Measurements from ENCODE around the gene CAPRIN1.
"Not testable (repeated sequence)": the region's sequence is repeated elsewhere in the genome, so short reads cannot be mapped to it uniquely, and the experiment has no call there.

CAPRIN1 gene

DNA sequence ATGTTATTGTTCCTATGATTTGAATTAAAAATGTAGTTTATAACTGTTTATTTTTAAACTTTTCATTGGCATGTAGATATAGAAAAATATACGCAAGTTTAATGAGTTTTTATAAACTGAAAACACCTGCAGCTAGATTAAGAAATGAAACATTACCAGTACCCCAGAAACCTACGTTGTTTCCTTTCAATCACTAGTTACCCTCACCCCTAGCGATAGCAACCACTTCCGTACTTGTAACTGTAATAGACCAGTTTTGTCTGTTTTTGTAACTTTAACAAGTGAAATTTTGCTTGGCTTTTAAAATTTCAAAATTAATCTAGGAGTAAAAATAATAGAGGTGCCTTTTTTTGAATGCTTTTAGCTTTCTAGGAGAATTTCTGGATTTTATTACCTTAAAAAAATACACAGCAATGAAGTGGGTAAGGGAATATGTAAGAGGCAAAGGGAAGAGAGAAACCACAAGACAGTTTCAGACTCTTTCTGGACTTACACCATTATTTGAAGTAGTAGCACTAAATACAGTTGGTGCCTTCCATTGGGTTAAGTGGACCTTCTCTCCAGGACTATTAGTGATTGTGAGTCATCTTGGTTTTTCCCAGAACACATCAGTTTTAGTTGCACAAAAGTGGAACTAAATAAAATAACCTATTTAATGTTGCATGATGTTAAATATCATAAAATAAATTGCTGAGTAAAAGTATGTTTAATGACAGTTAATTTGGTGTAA, 35.2 kb downstream of the CAPRIN1 start:
- no peak for DNase-seq (ENCODE audit: low read depth)

DNA sequence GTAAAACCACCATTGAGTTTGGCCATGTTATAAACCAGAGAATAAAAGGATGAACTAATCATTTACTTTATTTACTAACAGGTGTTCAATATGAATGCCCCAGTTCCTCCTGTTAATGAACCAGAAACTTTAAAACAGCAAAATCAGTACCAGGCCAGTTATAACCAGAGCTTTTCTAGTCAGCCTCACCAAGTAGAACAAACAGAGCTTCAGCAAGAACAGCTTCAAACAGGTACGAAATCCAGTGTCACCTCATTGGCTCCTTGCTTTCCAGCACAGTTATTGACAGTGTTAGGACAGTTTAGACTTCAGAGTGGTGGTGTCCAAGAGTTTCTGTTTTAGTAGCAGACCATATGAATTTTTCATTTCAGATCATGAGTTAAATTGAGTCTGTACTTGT, 40.3 kb downstream of the CAPRIN1 start:
- DNase-seq (ENCODE audit: low read depth): no peak

DNA sequence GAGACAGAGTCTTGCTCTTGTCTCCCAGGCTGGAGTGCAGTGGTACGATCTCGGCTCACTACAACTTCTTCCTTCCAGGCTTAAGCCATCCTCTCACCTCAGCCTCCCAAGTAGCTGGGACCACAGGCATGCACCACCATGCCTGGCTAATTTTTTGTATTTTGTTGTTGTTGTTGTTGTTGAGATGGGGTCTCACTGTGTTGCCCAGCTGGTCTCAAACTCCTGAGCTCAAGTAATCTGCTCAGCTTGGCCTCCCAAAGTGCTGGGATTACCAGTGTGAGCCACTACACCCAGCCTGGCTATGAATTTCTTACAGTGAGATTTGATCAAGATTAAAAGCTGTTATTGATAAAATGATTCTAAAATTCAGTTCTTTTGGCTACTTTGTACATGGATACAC, 43.4 kb downstream of the CAPRIN1 start:
- not testable (repeated sequence) for DNase-seq (ENCODE audit: low read depth)

DNA sequence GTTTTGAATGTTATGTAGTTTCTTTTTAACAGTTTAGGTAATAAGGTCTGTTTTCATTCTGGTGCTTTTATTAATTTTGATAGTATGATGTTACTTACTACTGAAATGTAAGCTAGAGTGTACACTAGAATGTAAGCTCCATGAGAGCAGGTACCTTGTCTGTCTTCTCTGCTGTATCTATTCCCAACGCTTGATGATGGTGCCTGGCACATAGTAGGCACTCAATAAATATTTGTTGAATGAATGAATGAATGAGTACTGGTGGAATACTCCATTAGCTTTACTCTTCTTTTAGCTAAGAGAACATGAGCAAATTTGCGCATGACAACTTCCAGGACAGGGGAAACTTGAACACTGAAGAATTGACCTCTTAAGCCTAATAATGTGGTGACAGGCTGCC, 47.3 kb downstream of the CAPRIN1 start:
- no peak for DNase-seq (ENCODE audit: low read depth)

DNA sequence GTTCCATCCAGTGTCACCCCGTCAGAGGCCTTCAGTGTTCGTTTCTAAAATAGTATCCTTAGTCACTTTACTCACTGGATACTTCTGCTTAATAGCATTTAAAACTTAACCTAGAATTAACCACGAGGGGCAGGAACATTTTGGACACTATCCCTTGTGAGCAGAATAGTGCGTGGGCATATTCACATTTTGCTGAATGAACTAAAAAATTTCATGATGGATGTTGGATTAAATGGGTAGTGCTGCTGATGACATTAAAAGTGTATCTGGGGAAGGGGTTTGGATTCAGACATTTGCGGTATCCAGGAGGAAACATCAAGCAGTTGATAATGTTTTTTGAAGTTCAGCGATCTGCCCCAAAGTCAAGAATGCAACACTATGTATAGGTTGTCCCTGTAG, 53.1 kb downstream of the CAPRIN1 start:
- no peak for DNase-seq (ENCODE audit: low read depth)

DNA sequence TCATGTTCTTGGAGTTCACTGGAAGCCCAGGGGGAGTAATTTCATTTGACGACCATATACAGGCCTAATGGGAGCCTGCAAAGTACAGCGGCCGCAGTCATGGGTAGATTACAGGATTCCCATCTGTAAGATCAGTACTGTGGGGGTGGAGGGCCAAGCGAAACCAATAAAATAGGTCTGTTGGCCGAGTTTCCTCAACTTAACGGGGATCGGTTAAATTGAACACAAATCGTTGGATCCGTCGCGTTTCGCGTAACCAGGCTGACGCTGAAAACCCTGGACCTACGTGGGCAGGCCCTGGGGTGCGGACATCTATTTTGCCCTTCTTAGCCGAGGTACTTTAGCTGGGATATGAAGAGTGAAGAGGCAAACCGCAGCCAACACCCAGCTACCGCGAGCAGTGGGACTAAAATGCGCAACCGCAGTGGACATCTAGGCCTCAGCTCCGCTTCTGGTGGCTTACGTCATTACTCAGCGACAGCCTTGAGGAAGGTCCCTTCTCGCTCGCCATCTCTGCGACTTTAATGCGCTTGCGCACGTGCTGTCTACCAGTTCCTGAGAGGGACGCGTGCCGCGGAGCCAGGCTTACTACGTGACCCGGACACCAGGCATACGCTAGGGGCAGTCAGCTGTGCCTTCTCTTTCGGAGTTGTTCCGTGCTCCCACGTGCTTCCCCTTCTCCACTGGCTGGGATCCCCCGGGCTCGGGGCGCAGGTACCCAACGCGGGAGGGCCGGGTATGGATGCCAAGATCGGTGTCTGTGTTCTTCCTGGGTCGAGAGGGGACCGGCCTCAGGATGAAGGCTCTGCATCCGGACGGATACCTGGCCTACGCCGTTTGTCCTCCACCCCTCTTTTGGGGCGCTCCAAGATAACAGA, 53.8 kb downstream of the CAPRIN1 start, which contains the start of gene NAT10:
Gene NAT10, plus strand, starts transcription at position 551 of the 878 bp plus-strand sequence. CDS start 2,597 bp downstream, outside the sequence.
- DNase-seq (ENCODE audit: low read depth): peak; percentile 92

DNA sequence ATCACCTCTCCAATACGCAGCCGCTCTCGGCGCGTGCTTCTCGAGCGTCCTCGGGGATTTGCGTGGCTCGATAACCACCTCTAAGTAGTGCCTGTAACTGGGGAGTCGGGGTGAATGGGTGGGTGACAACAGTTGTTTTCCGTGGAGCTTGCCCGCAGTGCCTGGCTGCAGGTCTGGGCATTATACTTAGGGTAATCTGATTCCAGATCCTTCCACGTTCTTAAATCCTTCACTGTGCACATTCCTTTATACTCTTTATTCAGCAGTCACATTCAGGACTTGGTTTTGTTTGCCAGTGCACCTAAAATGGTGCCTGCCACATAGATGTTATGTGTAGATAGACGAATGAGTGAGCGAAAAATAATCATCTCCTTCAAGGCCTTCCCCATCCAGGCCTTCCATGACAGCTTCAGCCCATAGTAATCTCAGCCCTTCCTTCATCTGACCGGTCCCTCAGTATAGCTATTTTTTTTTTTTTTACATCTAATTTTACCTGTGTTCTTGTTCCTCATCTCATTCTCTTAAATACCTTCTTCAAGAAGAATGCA, 54.5 kb downstream of the CAPRIN1 start:
- DNase-seq (ENCODE audit: low read depth): no peak

DNA sequence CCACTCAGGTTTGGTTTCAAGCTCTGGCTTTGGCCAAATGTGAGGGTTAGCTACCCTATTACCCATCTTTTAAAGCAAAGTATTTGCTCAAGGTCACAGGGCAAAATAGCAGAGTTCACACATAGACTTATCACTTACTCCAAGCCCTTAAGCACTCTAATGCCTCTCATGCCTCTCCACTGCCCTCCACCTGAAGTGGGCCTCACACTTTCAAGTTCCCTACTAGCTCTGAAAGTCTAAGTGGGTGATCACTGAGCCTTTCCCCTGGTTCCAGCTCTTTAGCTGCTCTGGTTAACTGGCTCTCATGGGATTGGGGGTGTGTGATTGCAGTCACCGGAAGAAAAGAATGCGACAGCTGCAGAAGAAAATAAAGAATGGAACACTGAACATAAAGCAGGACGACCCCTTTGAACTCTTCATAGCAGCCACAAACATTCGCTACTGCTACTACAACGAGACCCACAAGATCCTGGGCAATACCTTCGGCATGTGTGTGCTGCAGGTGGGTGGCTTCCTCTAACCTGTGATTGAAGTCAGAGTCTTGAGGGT, 60.3 kb downstream of the CAPRIN1 start:
- no peak for DNase-seq (ENCODE audit: low read depth)

DNA sequence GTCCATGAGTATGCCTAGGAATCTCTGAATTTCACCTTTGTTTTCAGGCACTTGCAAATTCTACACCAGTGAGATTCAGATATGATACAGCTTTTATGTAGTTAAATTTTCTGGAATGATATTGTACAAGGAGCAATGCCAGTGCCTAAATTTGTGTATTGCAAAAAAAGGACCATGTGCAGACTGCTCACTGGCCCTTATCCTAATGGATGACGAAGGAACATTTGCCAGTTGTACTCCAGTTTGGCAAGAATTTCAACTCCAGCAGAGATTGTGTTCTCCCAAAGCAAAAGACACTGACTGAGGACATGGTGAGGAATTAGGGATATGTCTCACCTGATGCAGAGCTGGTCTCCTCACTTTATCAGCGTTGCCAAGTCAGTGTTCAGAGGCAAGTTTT, 62.5 kb downstream of the CAPRIN1 start:
- DNase-seq (ENCODE audit: low read depth): no peak

DNA sequence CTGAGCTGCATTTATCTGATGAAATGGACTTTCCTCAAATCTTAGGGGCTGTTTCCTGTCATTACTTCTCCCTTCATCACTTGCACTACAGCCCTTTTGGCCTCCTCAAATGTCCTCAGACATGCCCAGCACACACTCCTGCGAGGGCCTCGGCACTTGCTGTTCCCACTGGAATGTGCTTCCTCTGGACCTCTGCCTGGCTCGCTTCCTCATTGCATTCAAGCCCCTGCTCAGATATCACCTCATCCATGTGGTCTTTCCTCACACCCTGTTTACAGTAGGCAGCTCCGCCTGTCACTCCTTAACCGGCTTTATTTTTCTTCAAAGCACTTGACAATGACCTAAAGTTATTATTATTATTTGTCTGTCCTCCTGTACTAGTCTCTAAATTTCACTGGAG, 62.9 kb downstream of the CAPRIN1 start:
- DNase-seq (ENCODE audit: low read depth): no peak

DNA sequence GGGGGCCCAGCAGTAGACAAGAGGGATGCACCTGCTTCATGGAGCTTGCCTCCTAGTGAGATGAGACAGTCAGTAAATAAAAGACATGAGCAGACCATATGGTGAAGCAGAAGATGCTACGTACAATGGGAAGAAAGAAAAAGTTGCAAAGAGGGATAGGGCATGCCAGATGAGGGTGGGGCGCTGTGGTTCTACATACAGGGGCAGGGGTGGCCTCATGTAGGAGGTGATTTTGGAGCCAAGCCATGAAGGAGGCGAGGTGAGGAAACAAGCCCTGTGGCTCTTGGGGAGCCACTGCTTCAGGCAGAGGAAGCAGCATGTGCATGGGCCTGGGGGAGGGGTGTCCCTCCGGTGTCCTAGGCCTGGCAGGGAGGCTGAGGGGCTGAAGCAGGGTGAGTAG, 69.1 kb downstream of the CAPRIN1 start:
- DNase-seq (ENCODE audit: low read depth): no peak

DNA sequence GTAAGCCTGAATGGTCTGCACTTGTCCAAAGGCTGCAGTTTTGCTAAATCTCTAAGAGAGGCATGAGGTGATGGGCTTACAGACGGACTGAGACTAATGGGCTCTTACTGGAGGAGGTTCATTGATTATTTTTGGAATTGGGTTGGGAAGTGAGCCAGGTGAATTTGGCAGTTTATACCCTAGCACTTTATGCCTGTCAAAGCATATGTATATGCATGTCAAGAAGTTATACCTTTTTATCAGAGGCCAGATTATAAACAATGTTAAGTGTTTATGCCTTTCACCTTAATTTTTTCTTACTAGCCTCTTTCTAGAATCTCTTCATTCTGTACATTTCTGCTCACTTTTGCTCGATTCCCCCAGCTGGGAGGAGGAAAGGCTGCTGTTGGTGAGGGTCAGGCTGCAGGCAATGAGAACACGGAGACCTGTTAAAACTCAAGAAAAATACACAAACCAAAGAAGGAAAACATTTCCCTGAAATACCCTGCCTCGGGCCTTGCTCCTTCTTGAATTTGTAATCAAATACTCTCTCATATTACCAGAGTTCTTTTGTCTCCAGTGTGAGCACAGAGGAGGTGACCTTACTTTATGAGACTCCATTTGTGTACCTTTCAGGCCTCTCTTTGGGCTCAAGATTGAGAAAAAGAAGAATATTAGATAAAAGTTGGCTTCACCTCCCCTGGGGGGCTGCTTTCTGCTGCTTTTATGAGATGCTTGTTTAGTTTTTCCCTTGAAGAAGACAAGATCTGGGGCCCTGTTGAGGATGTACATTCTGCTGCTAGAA, 73.5 kb downstream of the CAPRIN1 start:
- no peak for DNase-seq (ENCODE audit: low read depth)

DNA sequence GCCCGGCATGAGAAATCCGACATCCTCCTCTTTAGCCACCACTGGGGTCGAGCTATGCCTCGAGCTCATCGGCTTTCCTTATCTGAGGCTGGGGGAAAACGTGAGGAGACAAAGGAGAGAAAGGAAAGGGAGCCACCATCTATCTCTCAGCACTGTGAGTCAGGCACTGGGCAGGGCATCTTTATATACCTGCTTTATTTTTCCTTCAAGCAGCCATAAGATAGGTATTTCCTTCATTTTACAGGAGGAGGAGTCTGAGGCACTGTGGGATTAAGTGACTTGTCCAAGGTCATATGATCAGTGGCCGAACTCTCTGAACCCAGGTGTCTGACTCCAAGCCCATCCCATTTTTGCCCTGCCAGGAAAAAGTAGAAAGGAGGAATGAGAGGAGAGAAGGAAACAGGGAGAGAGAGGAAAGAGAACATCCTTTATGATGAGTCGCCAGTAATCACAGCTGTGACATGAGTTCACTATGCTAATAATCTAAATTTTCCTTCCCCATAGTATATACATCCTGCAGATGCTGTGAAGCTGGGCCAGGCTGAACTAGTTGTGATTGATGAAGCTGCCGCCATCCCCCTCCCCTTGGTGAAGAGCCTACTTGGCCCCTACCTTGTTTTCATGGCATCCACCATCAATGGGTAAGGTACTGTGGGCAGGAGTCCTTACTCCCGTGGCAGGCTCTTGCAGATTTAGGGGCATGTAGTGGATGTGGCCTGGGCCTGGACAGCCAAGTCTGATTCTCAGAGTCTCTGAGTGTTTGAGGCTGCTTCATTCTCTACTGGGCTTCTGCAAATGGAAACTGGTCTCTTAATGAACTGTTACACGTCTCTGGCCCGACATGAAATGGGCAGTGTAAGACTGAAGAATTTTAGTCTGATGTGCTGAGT, 75.7 kb downstream of the CAPRIN1 start:
- DNase-seq (ENCODE audit: low read depth): no peak

DNA sequence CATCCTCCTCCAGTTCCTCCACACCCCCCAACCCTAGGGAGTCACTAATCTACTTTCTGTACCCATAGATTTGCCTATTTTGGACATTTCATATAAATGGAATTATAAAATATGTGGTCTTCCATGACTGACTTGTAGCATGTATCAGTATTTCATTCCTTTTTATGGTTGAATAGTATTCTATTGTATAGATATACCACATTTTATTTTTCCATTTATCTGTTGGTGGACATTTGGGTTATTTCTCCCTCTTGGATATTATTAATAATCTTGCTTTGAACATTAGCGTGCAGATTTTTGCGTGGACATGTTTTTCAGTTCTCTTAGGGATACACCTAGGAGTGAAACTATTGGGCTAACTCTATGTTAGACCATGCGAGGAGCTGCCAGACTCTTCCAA, 77.3 kb downstream of the CAPRIN1 start:
- DNase-seq (ENCODE audit: low read depth): no peak

DNA sequence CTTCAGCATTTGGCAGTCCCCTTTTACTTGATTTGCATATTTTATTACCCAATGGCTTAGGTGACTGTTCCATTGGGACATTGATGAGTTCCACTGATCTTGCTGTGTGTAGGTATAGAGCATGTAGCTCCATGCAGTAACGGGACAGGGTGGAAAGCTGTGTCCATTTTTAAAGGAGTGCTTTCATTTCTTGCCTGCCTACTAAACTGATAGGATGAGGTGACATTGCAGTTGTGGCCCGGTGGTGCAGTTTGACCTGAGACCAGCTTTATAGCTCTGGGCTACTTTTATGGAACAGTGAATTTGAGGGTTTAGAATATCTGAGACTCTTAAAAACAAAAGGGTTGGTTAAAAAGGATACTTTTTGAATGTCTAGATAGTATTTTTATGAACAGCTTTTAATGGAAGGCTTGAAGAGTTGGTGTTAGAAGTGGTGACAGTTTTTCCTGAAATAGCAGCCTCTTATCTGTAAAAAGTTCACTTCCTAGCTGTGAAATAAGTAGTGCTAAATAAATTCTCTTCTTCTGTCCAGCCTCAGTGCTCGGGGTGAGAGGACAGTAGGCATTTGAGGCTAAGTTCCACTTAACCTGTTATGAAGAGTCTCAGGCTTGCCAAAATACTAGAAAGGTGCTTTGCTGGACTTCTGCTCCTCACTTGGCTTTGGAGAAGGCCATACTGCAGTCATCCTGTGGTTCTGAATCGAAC, 80.9 kb downstream of the CAPRIN1 start:
- DNase-seq (ENCODE audit: low read depth): no peak

DNA sequence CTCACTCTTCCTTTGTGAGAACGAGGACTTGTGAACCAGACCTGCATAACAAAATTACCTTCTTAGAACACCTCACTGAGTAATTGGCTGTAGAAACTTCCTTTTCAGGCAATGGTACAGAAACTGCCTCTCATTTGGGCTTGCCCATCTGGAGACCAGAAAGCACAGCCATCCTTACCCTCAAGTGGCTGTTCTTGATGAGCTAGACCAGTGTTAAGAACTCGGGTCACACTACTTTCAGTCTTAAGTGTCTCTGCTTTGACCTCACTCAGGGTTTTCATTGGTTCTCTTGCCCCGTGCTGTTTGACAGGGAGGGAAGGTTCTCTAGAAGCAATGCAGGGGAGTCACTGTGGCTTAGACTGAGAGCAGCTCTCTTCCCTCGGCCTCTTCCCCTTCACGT, 83.2 kb downstream of the CAPRIN1 start:
- no peak for DNase-seq (ENCODE audit: low read depth)

DNA sequence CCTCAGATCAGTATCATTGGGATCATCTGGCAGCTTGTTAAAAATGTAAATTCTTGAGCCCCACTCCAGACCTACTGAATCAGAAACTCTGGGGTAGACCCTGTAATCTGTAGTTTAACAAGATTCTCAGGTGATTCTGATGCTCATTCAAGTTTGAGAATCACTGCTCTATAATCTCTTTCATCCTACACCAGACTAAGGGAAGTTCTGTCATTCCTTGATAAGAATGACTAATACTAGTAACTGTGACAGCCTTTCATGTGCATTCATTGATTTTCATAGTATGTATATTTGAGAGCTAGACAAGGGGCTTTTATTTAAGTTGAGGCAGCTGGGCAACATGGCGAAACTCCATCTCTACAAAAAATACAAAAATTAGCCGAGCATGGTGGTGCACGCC, 83.9 kb downstream of the CAPRIN1 start:
- no peak for DNase-seq (ENCODE audit: low read depth)

DNA sequence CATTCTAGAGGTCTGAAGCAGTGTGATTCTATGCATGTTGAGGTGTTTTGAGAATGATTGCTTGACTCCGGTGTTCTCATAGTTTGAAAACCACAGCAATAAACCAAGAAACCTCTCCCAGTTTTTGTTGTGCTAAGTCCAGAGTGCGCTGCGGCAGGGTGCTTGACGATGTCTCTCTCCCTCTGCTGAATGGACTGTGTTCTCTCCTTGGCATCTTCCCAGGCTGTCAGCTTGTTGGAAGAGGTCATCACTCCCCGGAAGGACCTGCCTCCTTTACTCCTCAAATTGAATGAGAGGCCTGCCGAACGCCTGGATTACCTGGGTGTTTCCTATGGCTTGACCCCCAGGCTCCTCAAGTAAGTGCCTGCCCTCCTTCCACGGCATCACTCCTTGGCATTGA, 84.9 kb downstream of the CAPRIN1 start:
- DNase-seq (ENCODE audit: low read depth): no peak

DNA sequence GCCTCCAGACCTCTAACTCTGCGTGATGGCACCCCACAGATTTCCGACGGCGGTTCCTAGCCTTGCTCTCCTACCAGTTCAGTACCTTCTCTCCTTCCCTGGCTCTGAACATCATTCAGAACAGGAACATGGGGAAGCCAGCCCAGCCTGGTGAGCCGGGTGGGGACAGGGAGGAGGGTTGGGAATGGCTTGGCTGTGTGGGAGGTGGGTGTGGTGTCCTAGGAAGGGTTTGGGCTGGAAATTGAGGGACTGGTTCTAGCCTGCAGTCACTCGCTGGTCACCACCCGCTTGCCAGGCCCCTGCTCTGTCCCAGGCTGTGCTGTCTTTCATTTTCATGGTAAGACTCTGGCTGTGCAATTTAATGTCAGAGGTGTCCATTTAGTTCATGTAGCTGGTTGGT, 87.8 kb downstream of the CAPRIN1 start:
- no peak for DNase-seq (ENCODE audit: low read depth)

DNA sequence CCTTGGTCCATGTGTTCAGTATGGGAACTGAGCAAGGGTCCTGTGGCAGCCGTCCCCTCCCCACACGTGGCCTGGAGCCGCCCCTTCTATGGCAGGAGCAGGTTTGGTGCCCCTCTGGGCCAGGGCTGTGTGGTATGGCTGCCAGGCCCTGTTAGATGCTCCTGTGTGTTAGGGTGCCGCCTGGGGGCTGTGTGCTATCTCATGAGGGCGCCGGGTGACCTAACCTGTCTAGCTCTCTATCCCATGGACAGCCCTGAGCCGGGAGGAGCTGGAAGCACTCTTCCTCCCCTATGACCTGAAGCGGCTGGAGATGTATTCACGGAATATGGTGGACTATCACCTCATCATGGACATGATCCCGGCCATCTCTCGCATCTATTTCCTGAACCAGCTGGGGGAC, 88.6 kb downstream of the CAPRIN1 start:
- DNase-seq (ENCODE audit: low read depth): no peak
